Astrocyte of the cerebellum (primary cell): ENCODE data around the gene ZNF253.
"Not testable (repeated sequence)": the region's sequence is repeated elsewhere in the genome, so short reads cannot be mapped to it uniquely, and the experiment has no call there.

ENCODE experiments used
- DNase-seq: peaks from one replicate; pipeline ENCODE4 v3.0.0-alpha.2; 2011; ENCODE audit warnings: low read depth
- H3K4me3 ChIP-seq: 2 replicates; pipeline ENCODE4 v1.5.1; 2011; ENCODE audit warnings: mild to moderate bottlenecking, low read depth, low read length, moderate library complexity
- CTCF ChIP-seq: IDR thresholded peaks from 2 replicates; pipeline ENCODE4 v1.5.1; 2012; ENCODE audit warnings: low read length, low read depth, moderate library complexity, mild to moderate bottlenecking; ENCODE audit errors: missing control alignments
- in situ Hi-C: cut with HindIII; loops from 2 replicates; pipeline ENCODE4 v1.10.0; 2017; ENCODE audit warnings: low sequenced_read_pairs

The ZNF253 gene

GRCh38 chr19:19866611-19867248 is 1.0 kb downstream of the ZNF253 start:
- no peak for TF ChIP-seq CTCF
- peak overlapping the region; percentile 78 for H3K4me3 ChIP-seq
- in situ Hi-C loops, result no loop called here
- DNase-seq, result no peak

- H3K4me3 ChIP-seq, in situ Hi-C loops, DNase-seq: not testable (repeated sequence)
Observed at GRCh38 chr19:19870086-19870485, 4.4 kb downstream of the ZNF253 start.

GRCh38 chr19:19871932-19872331 is 6.2 kb downstream of the ZNF253 start:
- in situ Hi-C loops, result no loop called here
- no peak for TF ChIP-seq CTCF
- H3K4me3 ChIP-seq, result no peak overlapping the region
- no peak for DNase-seq

GRCh38 chr19:19873381-19873780 is 7.7 kb downstream of the ZNF253 start:
- in situ Hi-C loops, result no loop called here
- no peak for DNase-seq
- no peak overlapping the region for H3K4me3 ChIP-seq
- no peak for TF ChIP-seq CTCF

GRCh38 chr19:19877724-19878123 is 12.0 kb downstream of the ZNF253 start:
- H3K4me3 ChIP-seq, result no peak overlapping the region
- no peak for TF ChIP-seq CTCF
- in situ Hi-C loops, result no loop called here
- DNase-seq, result no peak

- H3K4me3 ChIP-seq, result no peak overlapping the region
- DNase-seq, result no peak
- in situ Hi-C loops, result no loop called here
- no peak for TF ChIP-seq CTCF
Observed at GRCh38 chr19:19884583-19884982, 18.9 kb downstream of the ZNF253 start.

GRCh38 chr19:19892055-19892941 is 26.6 kb downstream of the ZNF253 start:
- in situ Hi-C loops, H3K4me3 ChIP-seq, DNase-seq: not testable (repeated sequence)
